BLaER1 treated with 17β-estradiol and CSF1 and Interleukin-3, amounts not matched to agents 10 nM and 100 nM (cell line): ENCODE data around the gene ZC3HAV1.

ENCODE experiments used
- H3K27ac ChIP-seq, 11 experiments: shearing (Covaris generic); formaldehyde crosslinking; 2 replicates each; pipeline ENCODE4 v1.8.1; 2022
- H3K27me3 ChIP-seq, 11 experiments: shearing (Covaris generic); formaldehyde crosslinking; 2 replicates each; pipeline ENCODE4 v1.8.1; 2022
- H3K36me3 ChIP-seq, 11 experiments: shearing (Covaris generic); formaldehyde crosslinking; 2 replicates each; pipeline ENCODE4 v1.8.1; 2022
- H3K4me1 ChIP-seq, 10 experiments: shearing (Covaris generic); formaldehyde crosslinking; 2 replicates each; pipeline ENCODE4 v1.8.1; 2022
- H3K4me2 ChIP-seq, 11 experiments: shearing (Covaris generic); formaldehyde crosslinking; 2 replicates each; pipeline ENCODE4 v1.8.1; 2022
- H3K4me3 ChIP-seq, 10 experiments: shearing (Covaris generic); formaldehyde crosslinking; 2 replicates each; pipeline ENCODE4 v1.8.1; 2022
- H3K9ac ChIP-seq, 11 experiments: shearing (Covaris generic); formaldehyde crosslinking; 2 replicates each; pipeline ENCODE4 v1.8.1; 2022
- H3K9me3 ChIP-seq, 11 experiments: shearing (Covaris generic); formaldehyde crosslinking; replicated peaks in 1 of 11; 2 replicates each; pipeline ENCODE4 v1.8.1; 2022
- H4K20me1 ChIP-seq, 11 experiments: shearing (Covaris generic); formaldehyde crosslinking; 2 replicates each; pipeline ENCODE4 v1.8.1; 2022
- Cebpa-rat ChIP-seq, 11 experiments: shearing (Covaris generic); IDR thresholded peaks; 2 replicates each; pipeline ENCODE4 v1.8.1; 2022

The ZC3HAV1 gene

DNA sequence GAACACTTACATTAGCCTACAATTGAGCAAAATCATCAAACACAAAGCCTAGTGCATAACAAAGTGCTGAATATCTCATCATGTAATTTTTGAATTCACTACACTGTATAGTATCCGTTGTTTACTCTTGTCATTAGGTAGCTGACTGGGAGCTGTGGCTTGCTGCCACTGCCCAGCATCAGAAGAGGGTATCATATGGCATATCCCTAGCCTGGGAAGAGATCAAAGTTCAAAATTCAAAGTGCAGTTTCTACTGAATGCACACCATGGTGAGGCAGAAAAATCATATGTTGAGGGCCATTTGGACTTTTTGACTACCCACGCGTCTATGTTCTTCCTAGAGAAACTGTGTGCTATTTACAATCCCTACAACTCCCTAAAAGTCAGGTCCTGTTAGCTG lies 7.5 kb upstream of the ZC3HAV1 start:
- H3K4me3 ChIP-seq, result no peak overlapping the region
- H3K9me3 ChIP-seq, result peaks cover 0 to 10% (median 0%) of the 10 kb centered on the region in 11 experiments; a peak in 1 of 22 replicates
- H3K9ac ChIP-seq, result no peak overlapping the region
- no peak for TF ChIP-seq Cebpa-rat (IDR thresholded peaks at IDR 0.05)
- H3K4me1 ChIP-seq, result peaks cover 0 to 25% (median 10%) of the 10 kb centered on the region in 10 experiments; a peak in 13 of 20 replicates
- no peaks in the 10 kb centered on the region for H3K27me3 ChIP-seq
- H3K4me2 ChIP-seq, result no peak overlapping the region
- no peaks in the 10 kb centered on the region for H4K20me1 ChIP-seq
- H3K27ac ChIP-seq, result no peak overlapping the region
- no peaks in the 10 kb centered on the region for H3K36me3 ChIP-seq

DNA sequence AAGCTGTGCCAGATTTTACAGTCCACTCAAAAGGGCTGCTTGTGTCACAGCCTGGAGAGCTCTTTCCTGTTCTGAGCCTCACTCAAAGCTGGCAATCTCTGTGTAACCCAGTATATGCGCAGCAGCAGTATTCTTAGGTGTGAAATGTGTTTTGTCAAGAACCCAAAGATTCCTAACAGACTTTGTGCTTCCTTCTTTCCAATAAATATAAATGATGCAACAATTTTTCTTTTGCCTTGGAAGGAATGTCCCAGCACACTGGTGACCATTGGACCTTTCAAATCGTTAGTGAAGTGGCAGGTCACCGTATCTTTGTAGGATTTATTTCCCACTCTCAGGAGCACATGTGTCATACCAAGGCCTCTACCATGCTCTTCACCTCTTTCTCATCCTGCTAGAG lies 5.6 kb upstream of the ZC3HAV1 start:
- H3K4me1 ChIP-seq, result peaks cover 6 to 40% (median 18%) of the 10 kb centered on the region in 10 experiments
- H3K27ac ChIP-seq, result no peak overlapping the region
- H4K20me1 ChIP-seq, result no peaks in the 10 kb centered on the region
- peaks cover 0 to 11% (median 0%) of the 10 kb centered on the region in 11 experiments; a peak in 1 of 22 replicates for H3K9me3 ChIP-seq
- TF ChIP-seq Cebpa-rat (IDR thresholded peaks at IDR 0.05), result no peak
- H3K4me2 ChIP-seq, result no peak overlapping the region
- H3K4me3 ChIP-seq, result no peak overlapping the region
- H3K9ac ChIP-seq, result no peak overlapping the region
- H3K27me3 ChIP-seq, result no peaks in the 10 kb centered on the region
- H3K36me3 ChIP-seq, result no peaks in the 10 kb centered on the region

DNA sequence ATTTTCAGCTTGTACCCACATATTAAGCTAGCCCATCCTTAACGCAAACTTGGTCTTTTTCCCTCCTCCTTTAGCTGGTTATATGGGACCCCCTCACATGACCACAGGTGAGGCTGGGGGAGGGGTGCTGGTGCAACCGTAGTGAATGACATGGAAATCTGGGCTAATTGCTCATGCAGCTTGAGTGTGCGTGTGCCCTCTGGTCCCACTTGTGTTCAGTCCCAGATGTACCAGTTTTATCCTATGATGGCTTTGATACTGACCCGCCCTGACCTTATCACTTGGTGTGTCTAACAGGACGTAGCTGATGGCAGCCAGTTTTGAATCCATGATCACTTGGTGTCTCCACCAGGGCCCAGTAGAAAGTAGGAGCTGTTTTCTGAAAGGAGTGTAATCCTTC lies 5.1 kb upstream of the ZC3HAV1 start:
- no peak for TF ChIP-seq Cebpa-rat (IDR thresholded peaks at IDR 0.05)
- no peak overlapping the region for H3K9ac ChIP-seq
- H3K4me2 ChIP-seq, result no peak overlapping the region
- H3K27me3 ChIP-seq, result no peaks in the 10 kb centered on the region
- H3K4me3 ChIP-seq, result no peak overlapping the region
- H3K9me3 ChIP-seq, result peaks cover 0 to 11% (median 0%) of the 10 kb centered on the region in 11 experiments; a peak in 1 of 22 replicates
- no peak overlapping the region for H3K27ac ChIP-seq
- no peaks in the 10 kb centered on the region for H4K20me1 ChIP-seq
- no peaks in the 10 kb centered on the region for H3K36me3 ChIP-seq
- peaks cover 9 to 42% (median 21%) of the 10 kb centered on the region in 10 experiments for H3K4me1 ChIP-seq

DNA sequence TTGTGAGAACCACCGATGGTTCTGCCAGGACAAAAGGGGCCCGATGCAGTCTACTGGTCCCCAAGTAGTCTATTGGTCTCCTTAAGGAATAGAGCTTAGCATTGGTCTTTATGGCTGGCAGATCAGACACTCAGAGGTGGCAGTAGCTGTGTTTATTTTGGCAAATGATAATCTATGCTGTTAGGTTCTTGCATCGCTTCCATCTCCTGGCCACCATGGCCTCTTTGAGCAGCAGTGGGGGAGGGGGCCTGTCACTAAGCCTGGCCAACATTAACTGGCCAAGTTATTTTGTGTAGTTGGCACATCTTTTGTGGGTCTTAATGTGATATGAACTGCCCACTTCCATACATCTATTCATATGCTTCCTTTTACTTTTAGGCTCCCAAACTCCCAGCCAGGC lies 4.5 kb upstream of the ZC3HAV1 start:
- TF ChIP-seq Cebpa-rat (IDR thresholded peaks at IDR 0.05), result no peak
- H3K4me1 ChIP-seq, result peaks cover 9 to 36% (median 18%) of the 10 kb centered on the region in 10 experiments
- no peak overlapping the region for H3K27ac ChIP-seq
- no peak overlapping the region for H3K4me3 ChIP-seq
- H4K20me1 ChIP-seq, result peaks cover 0 to 5% (median 4%) of the 10 kb centered on the region in 11 experiments; a peak in 20 of 22 replicates
- no peaks in the 10 kb centered on the region for H3K27me3 ChIP-seq
- H3K9me3 ChIP-seq, result peaks cover 0 to 11% (median 0%) of the 10 kb centered on the region in 11 experiments; a peak in 1 of 22 replicates
- no peak overlapping the region for H3K9ac ChIP-seq
- H3K4me2 ChIP-seq, result no peak overlapping the region
- H3K36me3 ChIP-seq, result no peaks in the 10 kb centered on the region

DNA sequence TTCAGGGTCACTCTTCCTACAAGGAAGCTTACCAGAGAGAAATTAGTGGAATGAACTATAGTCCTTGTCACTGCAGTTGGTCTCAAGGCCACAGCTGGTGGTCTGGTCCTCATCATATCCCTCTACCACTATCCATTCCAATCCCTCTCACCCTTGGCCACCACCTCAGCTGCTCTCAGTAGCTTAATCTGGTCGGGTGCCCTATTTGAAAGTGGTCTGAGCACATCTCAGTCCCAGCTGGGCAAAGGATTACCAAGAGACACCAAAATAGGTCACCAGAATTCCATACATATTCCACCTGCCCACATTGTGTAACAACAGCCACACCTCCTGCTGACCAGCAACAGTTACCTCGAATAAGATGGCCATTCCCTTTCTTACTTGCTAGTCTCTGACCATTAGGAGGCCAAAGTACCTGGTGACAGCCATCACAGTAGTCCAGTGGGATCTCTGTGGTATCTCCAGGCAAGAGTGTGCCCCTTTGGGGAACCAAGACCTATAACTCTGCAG lies 3.3 kb upstream of the ZC3HAV1 start:
- Histone ChIP-seq H4K20me1 (peaks cover 6 to 17% (median 16%) of the 10 kb centered on the region in 11 experiments; a peak in 20 of 22 replicates), H3K9me3 (peaks cover 0 to 11% (median 0%) of the 10 kb centered on the region in 11 experiments; a peak in 1 of 22 replicates), H3K4me2 (no peak overlapping the region), H3K4me1 (peaks cover 9 to 24% (median 13%) of the 10 kb centered on the region in 10 experiments), H3K36me3 (peaks cover 0 to 9% (median 0%) of the 10 kb centered on the region in 11 experiments; a peak in 4 of 22 replicates), H3K4me3 (no peak overlapping the region), H3K27ac (no peak overlapping the region), H3K27me3 (no peaks in the 10 kb centered on the region), H3K9ac (no peak overlapping the region)
- TF ChIP-seq Cebpa-rat (IDR thresholded peaks at IDR 0.05), result no peak

DNA sequence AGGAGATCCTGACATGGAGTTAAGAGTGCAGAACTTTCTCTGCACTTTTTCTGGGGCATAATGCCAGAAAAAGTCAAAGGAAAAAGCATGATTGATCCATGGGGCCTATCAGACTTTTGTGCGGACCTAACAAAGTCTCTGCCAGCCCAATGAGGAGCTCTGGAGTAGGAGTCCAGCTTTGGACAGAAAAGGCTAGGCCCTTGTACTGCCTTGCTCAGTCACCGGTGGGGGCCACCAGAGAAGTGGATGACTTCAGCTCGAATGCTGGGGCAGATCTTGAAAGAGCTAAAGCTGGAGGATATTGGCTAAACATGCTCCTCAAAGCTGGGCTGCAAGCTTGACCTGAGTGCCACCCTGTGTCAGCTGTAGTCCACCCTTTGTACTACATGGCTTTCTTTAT lies 2.8 kb upstream of the ZC3HAV1 start:
- Histone ChIP-seq H3K9ac (no peak overlapping the region), H3K9me3 (peaks cover 0 to 11% (median 0%) of the 10 kb centered on the region in 11 experiments; a peak in 1 of 22 replicates), H4K20me1 (peaks cover 11 to 22% (median 21%) of the 10 kb centered on the region in 11 experiments; a peak in 20 of 22 replicates), H3K4me2 (no peak overlapping the region), H3K27me3 (no peaks in the 10 kb centered on the region), H3K36me3 (peaks cover 0 to 14% (median 3%) of the 10 kb centered on the region in 11 experiments; a peak in 7 of 22 replicates), H3K4me3 (no peak overlapping the region), H3K4me1 (peaks cover 9 to 19% (median 13%) of the 10 kb centered on the region in 10 experiments), H3K27ac (peak overlapping the region in 2 of 11 experiments; percentile 12 to 23; a peak in 2 of 22 replicates)
- TF ChIP-seq Cebpa-rat (IDR thresholded peaks at IDR 0.05), result no peak

DNA sequence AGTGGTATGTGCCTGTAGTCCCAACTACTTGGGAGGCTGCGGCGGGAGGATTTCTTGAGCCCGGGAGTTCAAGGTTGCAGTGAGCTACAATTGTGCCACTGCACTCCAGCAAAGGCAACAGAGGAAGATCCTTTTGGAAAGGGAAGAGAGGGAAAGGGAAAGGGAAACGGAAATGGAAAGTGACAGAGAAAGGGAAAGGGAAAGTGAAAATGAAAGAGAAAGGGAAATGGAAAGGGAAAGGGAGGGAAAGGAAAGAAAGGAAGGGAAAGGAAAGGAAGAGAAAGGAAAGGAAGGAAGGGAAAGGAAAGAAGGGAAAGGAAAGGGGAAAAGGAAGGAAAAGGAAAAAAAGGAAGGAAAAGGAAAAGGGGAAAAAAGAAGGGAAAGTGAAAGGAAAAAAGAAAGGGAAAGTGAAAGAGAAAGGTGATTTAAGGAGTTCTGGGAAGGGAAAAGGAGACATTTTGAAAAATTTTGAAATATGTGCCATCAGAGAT lies 2.3 kb upstream of the ZC3HAV1 start:
- Histone ChIP-seq H3K4me2 (peak overlapping the region in 2 of 11 experiments; percentile 3 to 11; a peak in 1 of 22 replicates), H3K27ac (peak overlapping the region in 2 of 11 experiments; percentile 12 to 23; a peak in 2 of 22 replicates), H3K9ac (no peak overlapping the region)

DNA sequence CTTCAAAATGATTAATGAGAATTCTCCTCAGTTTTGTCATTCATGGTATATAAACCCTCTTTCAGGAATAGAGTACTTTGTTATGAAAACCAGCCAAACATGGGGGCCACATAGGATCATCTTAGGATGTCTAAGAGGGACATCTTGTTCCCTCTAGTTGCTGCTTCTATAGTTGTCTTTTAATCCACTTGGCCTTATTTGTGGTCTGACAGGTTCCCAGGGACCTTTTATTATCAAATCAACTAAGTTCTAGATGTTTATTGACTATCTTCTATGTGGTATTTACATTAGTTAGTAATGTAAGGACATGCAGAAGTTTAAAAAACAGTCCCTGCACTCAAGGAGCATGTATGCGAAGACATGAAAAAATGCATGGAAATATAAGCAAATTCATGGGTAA lies 1.6 kb upstream of the ZC3HAV1 start:
- peaks cover 19 to 33% (median 29%) of the 10 kb centered on the region in 11 experiments; a peak in 20 of 22 replicates for H4K20me1 ChIP-seq
- peaks cover 0 to 11% (median 0%) of the 10 kb centered on the region in 11 experiments; a peak in 1 of 22 replicates for H3K9me3 ChIP-seq
- H3K27me3 ChIP-seq, result no peaks in the 10 kb centered on the region
- peaks cover 0 to 23% (median 7%) of the 10 kb centered on the region in 11 experiments; a peak in 9 of 22 replicates for H3K36me3 ChIP-seq
- TF ChIP-seq Cebpa-rat (IDR thresholded peaks at IDR 0.05), result no peak
- H3K4me2 ChIP-seq, result peak overlapping the region in 3 of 11 experiments; percentile 93; a peak in 3 of 22 replicates
- H3K4me1 ChIP-seq, result peaks cover 9 to 18% (median 13%) of the 10 kb centered on the region in 10 experiments
- H3K27ac ChIP-seq, result no peak overlapping the region
- H3K9ac ChIP-seq, result no peak overlapping the region
- H3K4me3 ChIP-seq, result no peak overlapping the region

More for the DNA sequence above, 2.3 kb upstream of the ZC3HAV1 start:
- H3K9me3 ChIP-seq, result peaks cover 0 to 11% (median 0%) of the 10 kb centered on the region in 11 experiments; a peak in 1 of 22 replicates
- no peak for TF ChIP-seq Cebpa-rat (IDR thresholded peaks at IDR 0.05)
- H3K27me3 ChIP-seq, result no peaks in the 10 kb centered on the region
- H3K4me1 ChIP-seq, result peaks cover 9 to 18% (median 13%) of the 10 kb centered on the region in 10 experiments
- H3K36me3 ChIP-seq, result peaks cover 0 to 18% (median 6%) of the 10 kb centered on the region in 11 experiments; a peak in 7 of 22 replicates
- no peak overlapping the region for H3K4me3 ChIP-seq
- peaks cover 15 to 26% (median 25%) of the 10 kb centered on the region in 11 experiments; a peak in 20 of 22 replicates for H4K20me1 ChIP-seq

DNA sequence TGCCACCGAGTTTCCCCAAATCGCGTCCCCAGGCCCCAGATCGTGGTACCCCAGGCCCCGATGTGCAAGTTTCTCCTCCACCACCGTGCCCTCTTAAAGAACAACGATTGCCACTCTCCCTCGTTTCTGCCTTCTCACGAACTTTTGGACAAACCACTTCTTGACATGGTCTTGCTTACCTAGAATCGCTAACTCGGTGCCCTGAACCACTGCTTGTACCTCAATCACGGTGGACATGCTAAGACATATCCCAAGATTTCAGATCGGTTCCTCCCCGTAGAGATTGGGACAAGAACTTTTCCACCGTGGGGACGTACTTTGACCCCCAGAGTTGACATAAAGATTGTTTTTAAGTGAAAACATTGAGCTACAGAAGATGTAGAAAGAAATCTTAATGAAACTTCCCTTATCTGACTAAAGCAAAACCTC lies 477 bp upstream of the ZC3HAV1 start:
- peaks cover 0 to 26% (median 7%) of the 10 kb centered on the region in 11 experiments; a peak in 9 of 22 replicates for H3K36me3 ChIP-seq
- H3K27me3 ChIP-seq, result no peaks in the 10 kb centered on the region
- H3K27ac ChIP-seq, result peak overlapping the region; percentile 83 to 95 (median 91)
- peak overlapping the region; percentile 90 to 100 (median 99) for H3K4me3 ChIP-seq
- H3K4me1 ChIP-seq, result peaks cover 10 to 20% (median 18%) of the 10 kb centered on the region in 10 experiments
- H3K9ac ChIP-seq, result peak overlapping the region; percentile 90 to 97 (median 94)
- H3K9me3 ChIP-seq, result peaks cover 0 to 11% (median 0%) of the 10 kb centered on the region in 11 experiments; a peak in 1 of 22 replicates
- H3K4me2 ChIP-seq, result peak overlapping the region; percentile 84 to 97 (median 93)
- H4K20me1 ChIP-seq, result peaks cover 20 to 45% (median 35%) of the 10 kb centered on the region in 11 experiments; a peak in 20 of 22 replicates
- no peak for TF ChIP-seq Cebpa-rat (IDR thresholded peaks at IDR 0.05)
